HG03342 (cell line): ENCODE results near the gene MINDY3.

ENCODE experiments used
- ATAC-seq: cut with Tn5 transposase; IDR thresholded peaks from one replicate; pipeline ENCODE4 v1.9.1; 2021; ENCODE audit warnings: mild to moderate bottlenecking, moderate library complexity; ENCODE audit not compliant: unreplicated experiment

MINDY3 gene

GRCh38 chr10:15808204-15808797 is 52.0 kb downstream of the MINDY3 start:
- no peak for ATAC-seq

GRCh38 chr10:15805395-15806058 is 54.8 kb downstream of the MINDY3 start:
- ATAC-seq, result no peak

- ATAC-seq, result no peak
Measured at GRCh38 chr10:15804109-15804508, 56.2 kb downstream of the MINDY3 start.

GRCh38 chr10:15802375-15802949 is 57.8 kb downstream of the MINDY3 start:
- no peak for ATAC-seq

- no peak for ATAC-seq
Measured at GRCh38 chr10:15801641-15802040, 58.7 kb downstream of the MINDY3 start.

- ATAC-seq, result no peak
Measured at GRCh38 chr10:15801147-15801546, 59.2 kb downstream of the MINDY3 start.

- ATAC-seq, result no peak
Measured at GRCh38 chr10:15797346-15797745, 63.0 kb downstream of the MINDY3 start.

GRCh38 chr10:15796762-15797161 is 63.5 kb downstream of the MINDY3 start:
- ATAC-seq, result no peak

- ATAC-seq, result no peak
Measured at GRCh38 chr10:15796098-15796759, 64.1 kb downstream of the MINDY3 start.

- ATAC-seq, result no peak
Measured at GRCh38 chr10:15795036-15795792, 65.1 kb downstream of the MINDY3 start.

GRCh38 chr10:15794569-15794968 is 65.7 kb downstream of the MINDY3 start:
- ATAC-seq, result no peak

GRCh38 chr10:15793664-15794063 is 66.6 kb downstream of the MINDY3 start:
- no peak for ATAC-seq

GRCh38 chr10:15792777-15793176 is 67.5 kb downstream of the MINDY3 start:
- no peak for ATAC-seq

- ATAC-seq, result no peak
Measured at GRCh38 chr10:15791816-15792524, 68.3 kb downstream of the MINDY3 start.

GRCh38 chr10:15789793-15790525 is 70.3 kb downstream of the MINDY3 start:
- no peak for ATAC-seq

GRCh38 chr10:15787426-15787825 is 72.9 kb downstream of the MINDY3 start:
- no peak for ATAC-seq

- ATAC-seq, result no peak
Measured at GRCh38 chr10:15784662-15785300, 75.5 kb downstream of the MINDY3 start.

- no peak for ATAC-seq
Measured at GRCh38 chr10:15783941-15784636, 76.2 kb downstream of the MINDY3 start.

GRCh38 chr10:15782851-15783250 is 77.5 kb downstream of the MINDY3 start:
- ATAC-seq, result no peak
